WTC11 (cell line): ENCODE data around the gene SPOP. TPM values are rescaled to one million over a fixed set of nuclear protein-coding genes. Genes with fewer than 3 reads are reported as not detected.

Source experiments
- ATAC-seq: fragments of 200-7000 bp; cut with Tn5 transposase; 2 replicates; pipeline ENCODE4 v1.10.0; 2021; ENCODE audit warnings: mild to moderate bottlenecking, moderate library complexity
- CTCF ChIA-PET: fragments of 300-600 bp; sonication (Branson Sonifier 250); formaldehyde crosslinking; loops from one replicate; lab custom pipeline; 2021; ENCODE audit warnings: antibody characterized with exemption; lab: Charles Lee
- POLR2A ChIA-PET: fragments of 350-600 bp; sonication (Branson Sonifier 250); formaldehyde crosslinking; loops from one replicate; lab custom pipeline; 2021; ENCODE audit warnings: antibody characterized with exemption; lab: Charles Lee
- DNase-seq: peaks from one replicate; pipeline ENCODE4 v3.0.0; 2021; ENCODE audit warnings: low spot score
- H3K27ac Mint-ChIP-seq: 2 replicates; pipeline ENCODE4 v1.8.0; 2021; ENCODE audit warnings: mixed read lengths
- H3K27me3 Mint-ChIP-seq: 2 replicates; pipeline ENCODE4 v1.8.0; 2021; ENCODE audit warnings: low read depth, mild to moderate bottlenecking, moderate library complexity, mixed read lengths
- H3K36me3 Mint-ChIP-seq: 2 replicates; pipeline ENCODE4 v1.8.0; 2021; ENCODE audit warnings: mixed read lengths
- H3K4me1 Mint-ChIP-seq: 2 replicates; pipeline ENCODE4 v1.8.0; 2022; ENCODE audit warnings: mixed read lengths
- H3K4me3 Mint-ChIP-seq: 2 replicates; pipeline ENCODE4 v1.8.0; 2021; ENCODE audit warnings: mild to moderate bottlenecking, moderate library complexity, mixed read lengths
- H3K9me3 Mint-ChIP-seq: 2 replicates; pipeline ENCODE4 v1.8.0; 2021; ENCODE audit warnings: mixed read lengths
- ATF6 ChIP-seq: sonication (generic); formaldehyde crosslinking; IDR thresholded peaks from 2 replicates; pipeline ENCODE4 v1.8.1; 2023; ENCODE audit warnings: mild to moderate bottlenecking, missing genetic modification reagents
- CREM ChIP-seq: sonication (generic); formaldehyde crosslinking; IDR thresholded peaks from 2 replicates; pipeline ENCODE4 v1.8.1; 2022; ENCODE audit warnings: mild to moderate bottlenecking, missing genetic modification reagents, moderate library complexity
- CTCF ChIP-seq: fragments of 200-600 bp; IDR thresholded peaks from 2 replicates; pipeline ENCODE4 v1.8.0; 2022; ENCODE audit warnings: antibody characterized with exemption
- E2F1 ChIP-seq: sonication (generic); formaldehyde crosslinking; IDR thresholded peaks from 2 replicates; pipeline ENCODE4 v1.8.0; 2022; ENCODE audit warnings: mild to moderate bottlenecking, missing genetic modification reagents
- E2F5 ChIP-seq: sonication (generic); formaldehyde crosslinking; IDR thresholded peaks from 2 replicates; pipeline ENCODE4 v1.8.1; 2022; ENCODE audit warnings: mild to moderate bottlenecking, moderate library complexity, missing genetic modification reagents
- ETV6 ChIP-seq: sonication (generic); formaldehyde crosslinking; IDR thresholded peaks from 2 replicates; pipeline ENCODE4 v1.8.1; 2022; ENCODE audit warnings: mild to moderate bottlenecking, missing genetic modification reagents
- FOXJ3 ChIP-seq: sonication (generic); formaldehyde crosslinking; IDR thresholded peaks from 2 replicates; pipeline ENCODE4 v1.9.0; 2021; ENCODE audit warnings: missing genetic modification reagents, mild to moderate bottlenecking, borderline replicate concordance
- GTF2I ChIP-seq: fragments of 250-450 bp; sonication (Bioruptor Pico); conservative IDR thresholded peaks from 2 replicates; pipeline ENCODE4 v1.4.0; 2021; ENCODE audit warnings: mild to moderate bottlenecking
- HMGA2 ChIP-seq: fragments of 250-450 bp; sonication (Bioruptor Pico); IDR thresholded peaks from 2 replicates; pipeline ENCODE4 v1.4.0; 2021; ENCODE audit warnings: mild to moderate bottlenecking, moderate library complexity
- IRF2 ChIP-seq: sonication (generic); formaldehyde crosslinking; IDR thresholded peaks from 2 replicates; pipeline ENCODE4 v1.8.0; 2022; ENCODE audit warnings: low read depth, missing genetic modification reagents, borderline replicate concordance
- NFATC4 ChIP-seq: fragments of 250-450 bp; sonication (Bioruptor Pico); IDR thresholded peaks from 2 replicates; pipeline ENCODE4 v1.9.0; 2021; ENCODE audit warnings: mild to moderate bottlenecking
- NFE2L1 ChIP-seq: sonication (generic); formaldehyde crosslinking; IDR thresholded peaks from 2 replicates; pipeline ENCODE4 v1.8.1; 2023; ENCODE audit warnings: missing genetic modification reagents
- RELA ChIP-seq: sonication (generic); formaldehyde crosslinking; IDR thresholded peaks from 2 replicates; pipeline ENCODE4 v1.8.1; 2022; ENCODE audit warnings: missing genetic modification reagents, mild to moderate bottlenecking, borderline replicate concordance
- SOX15 ChIP-seq: fragments of 250-450 bp; sonication (Bioruptor Pico); IDR thresholded peaks from 2 replicates; pipeline ENCODE4 v1.9.0; 2021; ENCODE audit warnings: mild to moderate bottlenecking
- TEAD4 ChIP-seq: sonication (generic); formaldehyde crosslinking; IDR thresholded peaks from 2 replicates; pipeline ENCODE4 v1.8.0; 2022; ENCODE audit warnings: mild to moderate bottlenecking, missing genetic modification reagents
- ZBTB21 ChIP-seq: sonication (generic); formaldehyde crosslinking; IDR thresholded peaks from 2 replicates; pipeline ENCODE4 v1.8.1; 2023; ENCODE audit warnings: mild to moderate bottlenecking, missing genetic modification reagents, borderline replicate concordance
- ZNF317 ChIP-seq: sonication (generic); formaldehyde crosslinking; IDR thresholded peaks from 2 replicates; pipeline ENCODE4 v1.8.1; 2023; ENCODE audit warnings: low read depth, mild to moderate bottlenecking, moderate library complexity, missing genetic modification reagents, borderline replicate concordance
- ZNF396 ChIP-seq: fragments of 250-450 bp; sonication (Bioruptor Pico); IDR thresholded peaks from 2 replicates; pipeline ENCODE4 v1.8.0; 2021; ENCODE audit warnings: mild to moderate bottlenecking, moderate library complexity, borderline replicate concordance
- ZNF532 ChIP-seq: fragments of 250-450 bp; sonication (Bioruptor Pico); IDR thresholded peaks from 2 replicates; pipeline ENCODE4 v1.9.0; 2021; ENCODE audit warnings: mild to moderate bottlenecking, borderline replicate concordance
- total RNA-seq: library from RNA; stranded (reverse); gene quantifications from 3 replicates; pipeline ENCODE4 v1.2.3, GENCODE V29; 2021

SPOP gene
- total RNA-seq, 1 experiment from 2014 or later, result 19.2 TPM

- no peaks in the 10 kb centered on the region for H3K9me3 Mint-ChIP-seq
- no peak for ATAC-seq
- ChIA-PET POLR2A (no interaction called here), CTCF (interaction anchor here (0.7 to 1.2 kb wide), 2 partner anchors 111 to 229 kb away, joined by 3 read pairs; no protein-coding TSS in a partner anchor)
- TF ChIP-seq ZBTB21 (CRISPR knock-in tag), result no peak
- no peak for TF ChIP-seq ZNF317 (CRISPR knock-in tag)
- TF ChIP-seq ZNF396 (CRISPR knock-in tag), result no peak
- TF ChIP-seq, all 79 proteins: peak for 0
- Mint-ChIP-seq H3K36me3 (peaks cover 16% of the 10 kb centered on the region), H3K27ac (no peak overlapping the region), H3K4me1 (peaks cover 3% of the 10 kb centered on the region; the same call in 1 of the 2 replicates), H3K27me3 (no peaks in the 10 kb centered on the region), H3K4me3 (no peak overlapping the region)
- no peak for DNase-seq
Measured at GRCh38 chr17:49597436-49597835, 80.5 kb downstream of the SPOP start.

- TF ChIP-seq GTF2I (CRISPR knock-in tag), result no peak
- no peak for TF ChIP-seq ZBTB21 (CRISPR knock-in tag)
- no peak for TF ChIP-seq CREM (CRISPR knock-in tag)
- no peak for TF ChIP-seq NFATC4 (CRISPR knock-in tag)
- no peak for TF ChIP-seq ZNF396 (CRISPR knock-in tag)
- no peak for TF ChIP-seq TEAD4 (CRISPR knock-in tag)
- no peak for TF ChIP-seq FOXJ3 (CRISPR knock-in tag)
- TF ChIP-seq E2F5 (CRISPR knock-in tag), result no peak
- TF ChIP-seq IRF2, result no peak
- no peak for TF ChIP-seq ETV6
- TF ChIP-seq RELA, result no peak
- no peak for TF ChIP-seq NFE2L1
- TF ChIP-seq ZNF532 (CRISPR knock-in tag), result no peak
- CTCF ChIA-PET, result interaction anchor here (0.7 kb wide), 1 partner anchor 228 kb away, joined by 3 read pairs; no protein-coding TSS in a partner anchor
- H3K4me3 Mint-ChIP-seq, result no peak overlapping the region
- POLR2A ChIA-PET, result interaction anchor here (0.7 kb wide), 1 partner anchor 167 kb away, joined by 3 read pairs; the partner anchor contains the start of gene FAM117A
- DNase-seq, result no peak
- H3K4me1 Mint-ChIP-seq, result peaks cover 8% of the 10 kb centered on the region
- ATAC-seq, result no peak
- no peak overlapping the region; the same call in 1 of the 2 replicates for H3K27ac Mint-ChIP-seq
- peaks cover 15% of the 10 kb centered on the region for H3K36me3 Mint-ChIP-seq
- H3K27me3 Mint-ChIP-seq, result no peaks in the 10 kb centered on the region
- no peaks in the 10 kb centered on the region for H3K9me3 Mint-ChIP-seq
Measured at GRCh38 chr17:49596613-49597244, 81.2 kb downstream of the SPOP start.

GRCh38 chr17:49595980-49596379 lies 81.9 kb downstream of the SPOP start:
- POLR2A ChIA-PET, result interaction anchor here (0.7 kb wide), 1 partner anchor 168 kb away, joined by 3 read pairs; the partner anchor contains the start of gene FAM117A

More at GRCh38 chr17:49595980-49596379, 81.9 kb downstream of the SPOP start:
- Mint-ChIP-seq H3K9me3 (no peaks in the 10 kb centered on the region), H3K4me1 (peaks cover 8% of the 10 kb centered on the region), H3K27me3 (no peaks in the 10 kb centered on the region), H3K4me3 (no peak overlapping the region), H3K36me3 (peaks cover 10% of the 10 kb centered on the region), H3K27ac (no peak overlapping the region)
- ATAC-seq (no peak), DNase-seq (no peak)
- CTCF ChIA-PET, result interaction anchor here (0.7 kb wide), 1 partner anchor 44 kb away, joined by 4 read pairs; no protein-coding TSS in a partner anchor
- TF ChIP-seq HMGA2 (CRISPR knock-in tag) (no peak), ATF6 (no peak), CTCF (no peak), SOX15 (CRISPR knock-in tag) (no peak), E2F1 (CRISPR knock-in tag) (no peak), ETV6 (no peak)
